HepG2 (cell line): Measurements from ENCODE around the gene RIOK3. TPM values are rescaled to one million over a fixed set of nuclear protein-coding genes. Genes with fewer than 3 reads are reported as not detected.

Experiments used
- BRCA1 ChIP-seq: sonication (generic); formaldehyde crosslinking; IDR thresholded peaks from 2 replicates; pipeline ENCODE4 v1.4.0; 2020; ENCODE audit warnings: missing genetic modification reagents
- IKZF4 ChIP-seq: sonication (generic); formaldehyde crosslinking; IDR thresholded peaks from 2 replicates; pipeline ENCODE4 v1.5.1; 2020; ENCODE audit warnings: borderline replicate concordance, mild to moderate bottlenecking, low read depth, missing genetic modification reagents; ENCODE audit errors: not compliant biosample characterization
- KDM5B ChIP-seq: sonication (generic); formaldehyde crosslinking; IDR thresholded peaks from 2 replicates; pipeline ENCODE4 v1.4.0; 2020; ENCODE audit warnings: missing genetic modification reagents, mild to moderate bottlenecking, borderline replicate concordance
- MAZ ChIP-seq, 2 experiments: sonication (generic) in 1 of 2; formaldehyde crosslinking in 1 of 2; IDR thresholded peaks; 2 replicates each; pipeline versions ENCODE4 v1.5.0 to v1.6.1; 2012 to 2020; ENCODE audit warnings: low read depth in 2 of 2, mild to moderate bottlenecking in 2 of 2, borderline replicate concordance in 1 of 2, improper control_type of control experiment in 1 of 2, low read length in 1 of 2, missing genetic modification reagents in 1 of 2, moderate library complexity in 1 of 2
- PITX1 ChIP-seq: sonication (generic); formaldehyde crosslinking; IDR thresholded peaks from 2 replicates; pipeline ENCODE4 v1.5.1; 2020; ENCODE audit warnings: mild to moderate bottlenecking, missing genetic modification reagents
- POGZ ChIP-seq: sonication (generic); formaldehyde crosslinking; IDR thresholded peaks from 2 replicates; pipeline ENCODE4 v1.4.0; 2020; ENCODE audit warnings: mild to moderate bottlenecking, missing genetic modification reagents
- WIZ ChIP-seq: sonication (generic); formaldehyde crosslinking; IDR thresholded peaks from 2 replicates; pipeline ENCODE4 v1.5.1; 2020; ENCODE audit warnings: mild to moderate bottlenecking, missing genetic modification reagents
- YEATS4 ChIP-seq: sonication (generic); formaldehyde crosslinking; IDR thresholded peaks from 2 replicates; pipeline ENCODE4 v1.4.0; 2020; ENCODE audit warnings: missing genetic modification reagents, borderline replicate concordance
- YY1 ChIP-seq: IDR thresholded peaks from 2 replicates; pipeline ENCODE4 v1.6.1; 2011; ENCODE audit warnings: low read length, low read depth, moderate library complexity, mild to moderate bottlenecking; ENCODE audit not compliant: insufficient read depth, insufficient replicate concordance
- ZBTB7B ChIP-seq: sonication (generic); formaldehyde crosslinking; IDR thresholded peaks from 2 replicates; pipeline ENCODE4 v1.4.0; 2020; ENCODE audit warnings: missing genetic modification reagents
- ZNF101 ChIP-seq: sonication (generic); formaldehyde crosslinking; IDR thresholded peaks from 2 replicates; pipeline ENCODE4 v1.4.0; 2020; ENCODE audit warnings: mild to moderate bottlenecking, low read depth, missing genetic modification reagents, borderline replicate concordance
- ZNF619 ChIP-seq: sonication (generic); formaldehyde crosslinking; IDR thresholded peaks from 2 replicates; pipeline ENCODE4 v1.4.0; 2020; ENCODE audit warnings: mild to moderate bottlenecking, missing genetic modification reagents
- polyA plus RNA-seq, 8 experiments: library from polyadenylated mRNA; depleted of rRNA in 3 of 8; stranded (reverse) in 7 of 8; unstranded in 1 of 8; fragments of >200 nt; fragmentation: Illumina TruSeq in 4 of 8; extraction: Trizol in 4 of 8; gene quantifications; 2 replicates each; pipeline versions ENCODE4 v1.2.1 to v1.2.3, GENCODE V29; 2011 to 2016; ENCODE audit warnings: low read depth in 4 of 8, missing spikeins in 1 of 8, mixed read lengths in 1 of 8; ENCODE audit not compliant: insufficient read depth in 1 of 8
- total RNA-seq, 5 experiments: library from RNA; depleted of rRNA; stranded (reverse); fragments of >200 nt; fragmentation: Illumina TruSeq; extraction: Trizol; gene quantifications; 2 replicates each; pipeline ENCODE4 v1.2.3, GENCODE V29; 2016; ENCODE audit warnings: low read depth in 1 of 5
- TF ChIP-seq, protein P1 (sequence below): IDR thresholded peaks from 2 replicates; pipeline ENCODE4 v1.6.1; 2012; ENCODE audit warnings: inconsistent platforms
- TF ChIP-seq, protein P2 (sequence below): IDR thresholded peaks from 2 replicates; pipeline ENCODE4 v1.6.1; 2016
- TF ChIP-seq, protein P3 (sequence below): sonication (generic); formaldehyde crosslinking; IDR thresholded peaks from 2 replicates; pipeline ENCODE4 v1.4.0; 2020; ENCODE audit warnings: missing genetic modification reagents, borderline replicate concordance
- TF ChIP-seq, protein P4 (sequence below): sonication (generic); formaldehyde crosslinking; IDR thresholded peaks from one replicate; pipeline ENCODE4 v1.5.1; 2020; ENCODE audit warnings: mild to moderate bottlenecking, missing genetic modification reagents; ENCODE audit errors: not compliant biosample characterization

RIOK3 gene
- total and polyA plus RNA-seq, 2 of the 13 experiments (the other 11 are each of a cell fraction or from before 2014, with no cell fraction given) = 26.7 to 36.0 TPM

DNA sequence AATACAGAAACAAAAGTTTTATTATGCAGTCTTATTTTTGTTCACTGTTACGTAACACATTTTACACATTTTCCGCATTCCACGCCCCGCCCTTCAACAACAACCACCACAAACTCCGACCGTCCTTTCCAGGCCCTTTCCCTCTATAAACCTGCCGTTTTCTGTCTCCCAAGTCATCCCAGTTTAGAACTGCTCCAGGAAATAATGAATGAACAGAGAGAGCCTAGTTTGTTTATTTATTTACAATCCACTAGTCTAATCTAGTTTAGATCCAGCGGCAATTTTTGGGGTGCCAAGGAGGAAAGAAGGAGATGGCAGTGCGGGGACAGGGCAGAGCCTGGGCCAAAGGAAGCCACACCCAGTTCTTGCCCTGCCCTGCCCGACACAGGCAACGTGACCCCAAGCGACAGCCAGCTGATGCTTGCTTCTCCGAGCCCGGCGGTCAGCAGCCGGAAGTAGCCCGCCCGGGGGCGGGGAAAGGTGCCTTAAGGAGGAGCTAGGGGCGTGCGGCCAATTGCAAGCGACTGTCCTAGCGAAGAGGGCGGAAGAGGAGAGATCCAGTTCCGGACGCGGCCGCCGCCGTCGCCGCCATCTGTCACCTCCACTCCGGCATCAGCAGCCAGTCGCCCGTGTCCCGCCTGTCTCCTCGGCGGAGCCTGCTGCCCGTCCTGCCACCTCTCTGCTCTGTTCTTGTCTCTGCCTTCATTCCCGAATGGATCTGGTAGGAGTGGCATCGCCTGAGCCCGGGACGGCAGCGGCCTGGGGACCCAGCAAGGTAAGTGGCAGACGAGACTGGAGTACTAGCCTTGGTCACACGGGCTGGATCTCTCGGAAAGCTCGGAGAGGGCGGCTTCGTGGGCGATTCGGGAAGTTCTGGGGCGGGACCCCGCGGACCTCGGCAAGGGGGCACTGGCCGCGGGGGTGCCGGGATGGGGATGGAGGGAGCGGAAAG, at the start of gene RIOK3 (continued):
- TF ChIP-seq, protein P1, sequence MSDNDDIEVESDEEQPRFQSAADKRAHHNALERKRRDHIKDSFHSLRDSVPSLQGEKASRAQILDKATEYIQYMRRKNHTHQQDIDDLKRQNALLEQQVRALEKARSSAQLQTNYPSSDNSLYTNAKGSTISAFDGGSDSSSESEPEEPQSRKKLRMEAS = peak; percentile 81
- TF ChIP-seq, protein P2, sequence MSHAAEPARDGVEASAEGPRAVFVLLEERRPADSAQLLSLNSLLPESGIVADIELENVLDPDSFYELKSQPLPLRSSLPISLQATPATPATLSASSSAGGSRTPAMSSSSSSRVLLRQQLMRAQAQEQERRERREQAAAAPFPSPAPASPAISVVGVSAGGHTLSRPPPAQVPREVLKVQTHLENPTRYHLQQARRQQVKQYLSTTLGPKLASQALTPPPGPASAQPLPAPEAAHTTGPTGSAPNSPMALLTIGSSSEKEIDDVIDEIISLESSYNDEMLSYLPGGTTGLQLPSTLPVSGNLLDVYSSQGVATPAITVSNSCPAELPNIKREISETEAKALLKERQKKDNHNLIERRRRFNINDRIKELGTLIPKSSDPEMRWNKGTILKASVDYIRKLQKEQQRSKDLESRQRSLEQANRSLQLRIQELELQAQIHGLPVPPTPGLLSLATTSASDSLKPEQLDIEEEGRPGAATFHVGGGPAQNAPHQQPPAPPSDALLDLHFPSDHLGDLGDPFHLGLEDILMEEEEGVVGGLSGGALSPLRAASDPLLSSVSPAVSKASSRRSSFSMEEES (CRISPR knock-in tag) = peak; percentile 79
- TF ChIP-seq ZNF101 (0 out of 2 replicates have a peak, but pooled peaks have one; percentile 53), PITX1 (no peak), IKZF4 (peak; percentile 48), MAZ (IDR thresholded peaks at IDR 0.05; ENCODE audit: borderline replicate concordance, low read depth, low read length) (0 out of 2 replicates have a peak, but pooled peaks have one; percentile 44), MAZ (CRISPR knock-in tag; IDR thresholded peaks at IDR 0.05; ENCODE audit: low read depth) (peak; percentile 49; the same call in 1 of the 2 replicates), ZNF619 (no peak), YEATS4 (CRISPR knock-in tag) (peak; percentile 92), KDM5B (CRISPR knock-in tag) (peak; percentile 84; the same call in 1 of the 2 replicates), WIZ (CRISPR knock-in tag) (peak; percentile 14; the same call in 1 of the 2 replicates), POGZ (CRISPR knock-in tag) (peak; percentile 70), BRCA1 (CRISPR knock-in tag) (no peak), ZBTB7B (CRISPR knock-in tag) (no peak), YY1 (peak; percentile 86)
- TF ChIP-seq, protein P3, sequence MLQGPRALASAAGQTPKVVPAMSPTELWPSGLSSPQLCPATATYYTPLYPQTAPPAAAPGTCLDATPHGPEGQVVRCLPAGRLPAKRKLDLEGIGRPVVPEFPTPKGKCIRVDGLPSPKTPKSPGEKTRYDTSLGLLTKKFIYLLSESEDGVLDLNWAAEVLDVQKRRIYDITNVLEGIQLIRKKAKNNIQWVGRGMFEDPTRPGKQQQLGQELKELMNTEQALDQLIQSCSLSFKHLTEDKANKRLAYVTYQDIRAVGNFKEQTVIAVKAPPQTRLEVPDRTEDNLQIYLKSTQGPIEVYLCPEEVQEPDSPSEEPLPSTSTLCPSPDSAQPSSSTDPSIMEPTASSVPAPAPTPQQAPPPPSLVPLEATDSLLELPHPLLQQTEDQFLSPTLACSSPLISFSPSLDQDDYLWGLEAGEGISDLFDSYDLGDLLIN (CRISPR knock-in tag) = no peak
- TF ChIP-seq, protein P4, sequence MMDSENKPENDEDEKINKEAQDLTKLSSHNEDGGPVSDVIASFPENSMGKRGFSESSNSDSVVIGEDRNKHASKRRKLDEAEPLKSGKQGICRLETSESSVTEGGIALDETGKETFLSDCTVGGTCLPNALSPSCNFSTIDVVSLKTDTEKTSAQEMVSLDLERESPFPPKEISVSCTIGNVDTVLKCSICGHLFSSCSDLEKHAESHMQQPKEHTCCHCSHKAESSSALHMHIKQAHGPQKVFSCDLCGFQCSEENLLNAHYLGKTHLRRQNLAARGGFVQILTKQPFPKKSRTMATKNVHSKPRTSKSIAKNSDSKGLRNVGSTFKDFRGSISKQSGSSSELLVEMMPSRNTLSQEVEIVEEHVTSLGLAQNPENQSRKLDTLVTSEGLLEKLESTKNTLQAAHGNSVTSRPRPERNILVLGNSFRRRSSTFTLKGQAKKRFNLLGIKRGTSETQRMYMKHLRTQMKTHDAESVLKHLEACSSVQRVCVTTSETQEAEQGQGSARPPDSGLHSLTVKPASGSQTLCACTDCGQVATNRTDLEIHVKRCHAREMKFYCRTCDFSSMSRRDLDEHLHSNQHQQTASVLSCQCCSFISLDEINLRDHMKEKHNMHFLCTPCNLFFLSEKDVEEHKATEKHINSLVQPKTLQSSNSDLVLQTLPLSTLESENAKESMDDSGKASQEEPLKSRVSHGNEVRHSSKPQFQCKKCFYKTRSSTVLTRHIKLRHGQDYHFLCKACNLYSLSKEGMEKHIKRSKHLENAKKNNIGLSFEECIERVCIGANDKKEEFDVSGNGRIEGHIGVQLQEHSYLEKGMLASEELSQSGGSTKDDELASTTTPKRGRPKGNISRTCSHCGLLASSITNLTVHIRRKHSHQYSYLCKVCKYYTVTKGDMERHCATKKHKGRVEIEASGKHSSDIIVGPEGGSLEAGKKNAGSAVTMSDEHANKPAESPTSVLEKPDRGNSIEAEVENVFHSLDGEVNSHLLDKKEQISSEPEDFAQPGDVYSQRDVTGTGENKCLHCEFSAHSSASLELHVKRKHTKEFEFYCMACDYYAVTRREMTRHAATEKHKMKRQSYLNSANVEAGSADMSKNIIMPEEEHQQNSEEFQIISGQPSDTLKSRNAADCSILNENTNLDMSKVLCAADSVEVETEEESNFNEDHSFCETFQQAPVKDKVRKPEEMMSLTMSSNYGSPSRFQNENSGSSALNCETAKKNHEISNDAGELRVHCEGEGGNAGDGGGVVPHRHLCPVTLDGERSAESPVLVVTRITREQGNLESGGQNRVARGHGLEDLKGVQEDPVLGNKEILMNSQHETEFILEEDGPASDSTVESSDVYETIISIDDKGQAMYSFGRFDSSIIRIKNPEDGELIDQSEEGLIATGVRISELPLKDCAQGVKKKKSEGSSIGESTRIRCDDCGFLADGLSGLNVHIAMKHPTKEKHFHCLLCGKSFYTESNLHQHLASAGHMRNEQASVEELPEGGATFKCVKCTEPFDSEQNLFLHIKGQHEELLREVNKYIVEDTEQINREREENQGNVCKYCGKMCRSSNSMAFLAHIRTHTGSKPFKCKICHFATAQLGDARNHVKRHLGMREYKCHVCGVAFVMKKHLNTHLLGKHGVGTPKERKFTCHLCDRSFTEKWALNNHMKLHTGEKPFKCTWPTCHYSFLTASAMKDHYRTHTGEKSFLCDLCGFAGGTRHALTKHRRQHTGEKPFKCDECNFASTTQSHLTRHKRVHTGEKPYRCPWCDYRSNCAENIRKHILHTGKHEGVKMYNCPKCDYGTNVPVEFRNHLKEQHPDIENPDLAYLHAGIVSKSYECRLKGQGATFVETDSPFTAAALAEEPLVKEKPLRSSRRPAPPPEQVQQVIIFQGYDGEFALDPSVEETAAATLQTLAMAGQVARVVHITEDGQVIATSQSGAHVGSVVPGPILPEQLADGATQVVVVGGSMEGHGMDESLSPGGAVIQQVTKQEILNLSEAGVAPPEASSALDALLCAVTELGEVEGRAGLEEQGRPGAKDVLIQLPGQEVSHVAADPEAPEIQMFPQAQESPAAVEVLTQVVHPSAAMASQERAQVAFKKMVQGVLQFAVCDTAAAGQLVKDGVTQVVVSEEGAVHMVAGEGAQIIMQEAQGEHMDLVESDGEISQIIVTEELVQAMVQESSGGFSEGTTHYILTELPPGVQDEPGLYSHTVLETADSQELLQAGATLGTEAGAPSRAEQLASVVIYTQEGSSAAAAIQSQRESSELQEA (CRISPR knock-in tag) = peak; percentile 42
